Endothelial cell of umbilical vein (primary cell): ENCODE results near the gene ANTXRL.

Experiments used
- EZH2 ChIP-seq: IDR thresholded peaks from 2 replicates; pipeline ENCODE4 v1.6.1; 2012; ENCODE audit warnings: borderline replicate concordance, low read depth, mild to moderate bottlenecking, moderate library complexity, low read length, inconsistent platforms; ENCODE audit not compliant: severe bottlenecking
- GATA2 ChIP-seq: IDR thresholded peaks from 2 replicates; pipeline ENCODE4 v1.7.0; 2011; ENCODE audit warnings: low read depth, mild to moderate bottlenecking, moderate library complexity, mixed read lengths, low read length; ENCODE audit not compliant: insufficient read length, insufficient read depth
- JUN ChIP-seq: IDR thresholded peaks from 2 replicates; pipeline ENCODE4 v1.6.1; 2011; ENCODE audit warnings: borderline replicate concordance, low read depth; ENCODE audit not compliant: insufficient read length, insufficient read depth
- MAX ChIP-seq: IDR thresholded peaks from 2 replicates; pipeline ENCODE4 v1.6.1; 2011; ENCODE audit not compliant: insufficient read depth, insufficient read length
- MYC ChIP-seq: IDR thresholded peaks from one replicate; pipeline ENCODE4 v1.6.1; 2011; ENCODE audit warnings: mild to moderate bottlenecking, low read depth, low read length
- POLR2A ChIP-seq: IDR thresholded peaks from 2 replicates; pipeline ENCODE4 v1.6.1; 2012; ENCODE audit warnings: low read depth, mild to moderate bottlenecking, control low read depth, low read length
- POLR2AphosphoS5 ChIP-seq: IDR thresholded peaks from 2 replicates; pipeline ENCODE4 v1.6.1; 2012; ENCODE audit warnings: low read depth, mild to moderate bottlenecking, control low read depth, low read length, moderate library complexity; ENCODE audit not compliant: insufficient read depth
- TF ChIP-seq, protein P1 (sequence below), 2 donors: IDR thresholded peaks; 1 replicate in 1 of 2; 2 replicates in 1 of 2; pipeline ENCODE4 v1.5.1; 2011; ENCODE audit warnings: low read length in 2 of 2, mild to moderate bottlenecking in 2 of 2, moderate library complexity in 2 of 2, control low read depth in 1 of 2, inconsistent platforms in 1 of 2, low read depth in 1 of 2; ENCODE audit not compliant: insufficient read depth in 1 of 2; ENCODE audit errors: extremely low read depth in 1 of 2

- no peak for TF ChIP-seq POLR2AphosphoS5
- TF ChIP-seq, protein P1, sequence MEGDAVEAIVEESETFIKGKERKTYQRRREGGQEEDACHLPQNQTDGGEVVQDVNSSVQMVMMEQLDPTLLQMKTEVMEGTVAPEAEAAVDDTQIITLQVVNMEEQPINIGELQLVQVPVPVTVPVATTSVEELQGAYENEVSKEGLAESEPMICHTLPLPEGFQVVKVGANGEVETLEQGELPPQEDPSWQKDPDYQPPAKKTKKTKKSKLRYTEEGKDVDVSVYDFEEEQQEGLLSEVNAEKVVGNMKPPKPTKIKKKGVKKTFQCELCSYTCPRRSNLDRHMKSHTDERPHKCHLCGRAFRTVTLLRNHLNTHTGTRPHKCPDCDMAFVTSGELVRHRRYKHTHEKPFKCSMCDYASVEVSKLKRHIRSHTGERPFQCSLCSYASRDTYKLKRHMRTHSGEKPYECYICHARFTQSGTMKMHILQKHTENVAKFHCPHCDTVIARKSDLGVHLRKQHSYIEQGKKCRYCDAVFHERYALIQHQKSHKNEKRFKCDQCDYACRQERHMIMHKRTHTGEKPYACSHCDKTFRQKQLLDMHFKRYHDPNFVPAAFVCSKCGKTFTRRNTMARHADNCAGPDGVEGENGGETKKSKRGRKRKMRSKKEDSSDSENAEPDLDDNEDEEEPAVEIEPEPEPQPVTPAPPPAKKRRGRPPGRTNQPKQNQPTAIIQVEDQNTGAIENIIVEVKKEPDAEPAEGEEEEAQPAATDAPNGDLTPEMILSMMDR (IDR thresholded peaks at IDR 0.05; ENCODE audit: extremely low read depth in 1 of 2, insufficient read depth in 1 of 2, low read depth in 1 of 2, low read length in 2 of 2) = no peak
- TF ChIP-seq EZH2 = no peak
- no peak for TF ChIP-seq POLR2A
- TF ChIP-seq MAX = no peak
- no peak for TF ChIP-seq MYC
- TF ChIP-seq JUN = no peak
- no peak for TF ChIP-seq GATA2
Measured at GRCh38 chr10:46270086-46270811, 16.5 kb upstream of the ANTXRL start.
